Neural progenitor cell (in vitro differentiated cells): ENCODE measurements around the gene TMEM236. TPM values are rescaled to one million over a fixed set of nuclear protein-coding genes. Genes with fewer than 3 reads are reported as not detected.

Experiments
- DNase-seq: peaks from one replicate; pipeline ENCODE4 v3.0.0-alpha.2; 2016; ENCODE audit warnings: low spot score
- H2AFZ ChIP-seq: fragments of 200-600 bp; sonication (generic); replicated peaks from 2 replicates; pipeline ENCODE4 v1.6.1; 2016; ENCODE audit warnings: antibody characterized with exemption
- H3F3A ChIP-seq: fragments of 200-600 bp; sonication (generic); 2 replicates; pipeline ENCODE4 v1.6.1; 2016; ENCODE audit warnings: antibody characterized with exemption, low read depth
- H3K27ac ChIP-seq: fragments of 200-600 bp; sonication (generic); 2 replicates; pipeline ENCODE4 v1.5.1; 2016; ENCODE audit warnings: mild to moderate bottlenecking
- H3K27me3 ChIP-seq: fragments of 200-600 bp; sonication (generic); 2 replicates; pipeline ENCODE4 v1.6.1; 2016; ENCODE audit warnings: mild to moderate bottlenecking, moderate library complexity
- H3K36me3 ChIP-seq: fragments of 200-600 bp; sonication (generic); 2 replicates; pipeline ENCODE4 v1.5.1; 2016
- H3K4me1 ChIP-seq: fragments of 200-600 bp; sonication (generic); 2 replicates; pipeline ENCODE4 v1.6.1; 2016; ENCODE audit warnings: mixed run types
- H3K4me2 ChIP-seq: fragments of 200-600 bp; sonication (generic); 2 replicates; pipeline ENCODE4 v1.6.1; 2016
- H3K4me3 ChIP-seq: fragments of 200-600 bp; sonication (generic); 2 replicates; pipeline ENCODE4 v1.5.1; 2016
- H3K79me2 ChIP-seq: fragments of 200-600 bp; sonication (generic); 2 replicates; pipeline ENCODE4 v1.6.1; 2016; ENCODE audit warnings: low read depth
- H3K9ac ChIP-seq: fragments of 200-600 bp; sonication (generic); 2 replicates; pipeline ENCODE4 v1.6.1; 2016
- H3K9me3 ChIP-seq: fragments of 200-600 bp; sonication (generic); 2 replicates; pipeline ENCODE4 v1.5.1; 2016; ENCODE audit warnings: low read depth
- H4K20me1 ChIP-seq: fragments of 200-600 bp; sonication (generic); 2 replicates; pipeline ENCODE4 v1.6.1; 2016; ENCODE audit warnings: low read depth
- H3K27ac Mint-ChIP-seq: 3 replicates; pipeline ENCODE4 v1.8.0; 2021; ENCODE audit warnings: mixed read lengths
- H3K27me3 Mint-ChIP-seq: 2 replicates; pipeline ENCODE4 v1.8.0; 2022; ENCODE audit warnings: low read depth, mild to moderate bottlenecking, inconsistent platforms, moderate library complexity, mixed read lengths; ENCODE audit not compliant: insufficient read depth
- H3K36me3 Mint-ChIP-seq: 3 replicates; pipeline ENCODE4 v1.8.0; 2021; ENCODE audit warnings: mixed read lengths
- H3K4me1 Mint-ChIP-seq: 3 replicates; pipeline ENCODE4 v1.8.0; 2021; ENCODE audit warnings: mixed read lengths
- H3K4me3 Mint-ChIP-seq: 3 replicates; pipeline ENCODE4 v1.8.0; 2021; ENCODE audit warnings: mild to moderate bottlenecking, moderate library complexity, mixed read lengths
- H3K9me3 Mint-ChIP-seq: 3 replicates; pipeline ENCODE4 v1.8.0; 2020; ENCODE audit warnings: mixed read lengths
- EZH2 ChIP-seq: fragments of 200-600 bp; sonication (generic); IDR thresholded peaks from 2 replicates; pipeline ENCODE4 v1.6.1; 2017; ENCODE audit warnings: antibody characterized with exemption, mild to moderate bottlenecking, moderate library complexity
- EZH2phosphoT487 ChIP-seq: fragments of 200-600 bp; sonication (generic); IDR thresholded peaks from 2 replicates; pipeline ENCODE4 v1.6.1; 2017; ENCODE audit warnings: antibody characterized with exemption
- total RNA-seq: library from RNA; depleted of rRNA; stranded (reverse); fragments of >200 nt; gene quantifications from 2 replicates; pipeline ENCODE4 v1.2.3, GENCODE V29; 2015; ENCODE audit warnings: low replicate concordance
- TF ChIP-seq, protein P1 (sequence below): fragments of 200-600 bp; sonication (generic); IDR thresholded peaks from 2 replicates; pipeline ENCODE4 v1.5.1; 2017; ENCODE audit warnings: antibody characterized with exemption, mild to moderate bottlenecking

Gene TMEM236
- total RNA-seq, 1 donor from 2014 or later: not detected

DNA sequence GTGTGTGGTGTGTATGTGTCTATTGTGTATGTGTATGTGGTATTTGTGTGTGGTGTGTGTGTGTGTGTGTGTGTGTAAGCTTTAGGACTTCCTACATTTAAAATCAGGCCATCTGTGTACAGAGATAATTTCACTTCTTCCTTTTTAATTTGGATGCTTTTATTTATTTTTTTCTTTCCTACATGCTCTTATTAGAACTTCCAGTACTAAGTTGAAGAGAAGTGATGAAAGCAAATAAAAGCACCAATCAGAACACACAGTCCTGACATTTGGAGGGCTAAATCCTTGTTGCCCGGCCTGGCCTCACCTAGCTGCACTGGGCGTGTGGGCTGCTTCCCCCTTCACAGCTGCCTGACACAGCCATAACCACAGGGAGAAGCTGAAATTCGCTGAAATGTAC lies 53.3 kb downstream of the TMEM236 start:
- Mint-ChIP-seq H3K27ac (no peak overlapping the region), H3K4me3 (no peak overlapping the region), H3K4me1 (peaks cover 3% of the 10 kb centered on the region), H3K36me3 (no peaks in the 10 kb centered on the region), H3K27me3 (peaks cover 4% of the 10 kb centered on the region), H3K9me3 (peaks cover 3% of the 10 kb centered on the region)
- no peak overlapping the region for H3K27ac ChIP-seq
- H3K4me1 ChIP-seq: no peaks in the 10 kb centered on the region
- H3K4me2 ChIP-seq: no peak overlapping the region
- no peaks in the 10 kb centered on the region for H3K27me3 ChIP-seq
- no peak for DNase-seq
- TF ChIP-seq, protein P1, sequence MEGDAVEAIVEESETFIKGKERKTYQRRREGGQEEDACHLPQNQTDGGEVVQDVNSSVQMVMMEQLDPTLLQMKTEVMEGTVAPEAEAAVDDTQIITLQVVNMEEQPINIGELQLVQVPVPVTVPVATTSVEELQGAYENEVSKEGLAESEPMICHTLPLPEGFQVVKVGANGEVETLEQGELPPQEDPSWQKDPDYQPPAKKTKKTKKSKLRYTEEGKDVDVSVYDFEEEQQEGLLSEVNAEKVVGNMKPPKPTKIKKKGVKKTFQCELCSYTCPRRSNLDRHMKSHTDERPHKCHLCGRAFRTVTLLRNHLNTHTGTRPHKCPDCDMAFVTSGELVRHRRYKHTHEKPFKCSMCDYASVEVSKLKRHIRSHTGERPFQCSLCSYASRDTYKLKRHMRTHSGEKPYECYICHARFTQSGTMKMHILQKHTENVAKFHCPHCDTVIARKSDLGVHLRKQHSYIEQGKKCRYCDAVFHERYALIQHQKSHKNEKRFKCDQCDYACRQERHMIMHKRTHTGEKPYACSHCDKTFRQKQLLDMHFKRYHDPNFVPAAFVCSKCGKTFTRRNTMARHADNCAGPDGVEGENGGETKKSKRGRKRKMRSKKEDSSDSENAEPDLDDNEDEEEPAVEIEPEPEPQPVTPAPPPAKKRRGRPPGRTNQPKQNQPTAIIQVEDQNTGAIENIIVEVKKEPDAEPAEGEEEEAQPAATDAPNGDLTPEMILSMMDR: no peak
- TF ChIP-seq EZH2 (no peak), EZH2phosphoT487 (no peak)
- H2AFZ ChIP-seq: peak overlapping the region; percentile 34
- H3K9me3 ChIP-seq: no peaks in the 10 kb centered on the region
- no peaks in the 10 kb centered on the region for H3K79me2 ChIP-seq
- no peaks in the 10 kb centered on the region for H3K36me3 ChIP-seq
- H3K9ac ChIP-seq: no peak overlapping the region
- H3K4me3 ChIP-seq: no peak overlapping the region
- no peaks in the 10 kb centered on the region for H4K20me1 ChIP-seq
- H3F3A ChIP-seq: no peaks in the 10 kb centered on the region

DNA sequence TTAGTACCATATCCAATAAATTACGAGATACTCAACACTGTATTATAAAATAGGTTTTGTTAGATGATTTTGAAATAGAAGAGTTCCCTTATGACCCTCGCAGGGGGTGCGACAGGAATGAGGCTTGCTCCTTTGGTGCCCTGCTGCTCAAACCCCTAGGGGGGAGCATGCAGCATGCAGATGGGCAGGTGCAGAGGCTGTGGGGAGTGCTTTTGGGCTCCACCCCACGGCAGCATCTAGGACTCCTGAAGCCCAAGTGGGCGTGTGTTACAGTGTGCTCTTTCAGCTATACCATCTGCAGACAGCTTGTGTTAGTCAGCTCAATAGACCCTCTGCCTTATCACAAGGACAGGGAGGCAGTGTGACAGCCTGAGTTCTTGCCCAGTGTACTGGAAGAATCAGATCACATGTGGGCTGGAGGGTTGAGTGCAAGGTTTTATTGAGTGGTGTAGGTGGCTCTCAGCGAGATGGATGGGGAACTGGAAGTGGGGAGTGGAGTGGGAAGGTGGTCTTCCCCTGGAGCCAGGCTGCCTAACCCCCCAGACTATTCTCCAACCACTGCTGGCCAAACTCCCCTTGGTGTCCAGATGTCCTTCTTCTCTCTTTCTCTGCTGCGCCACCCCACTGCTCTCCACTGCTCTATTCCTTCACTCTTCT lies 54.0 kb downstream of the TMEM236 start:
- H3K27me3 ChIP-seq: no peaks in the 10 kb centered on the region
- H3K9ac ChIP-seq: no peak overlapping the region
- H3K9me3 Mint-ChIP-seq: peaks cover 3% of the 10 kb centered on the region
- H3K36me3 ChIP-seq: no peaks in the 10 kb centered on the region
- no peaks in the 10 kb centered on the region for H4K20me1 ChIP-seq
- H3K4me2 ChIP-seq: no peak overlapping the region
- H3K27me3 Mint-ChIP-seq: peaks cover 4% of the 10 kb centered on the region
- H3K9me3 ChIP-seq: no peaks in the 10 kb centered on the region
- no peak overlapping the region for H3K4me3 ChIP-seq
- H2AFZ ChIP-seq: no peak overlapping the region
- no peaks in the 10 kb centered on the region for H3K79me2 ChIP-seq
- peak overlapping the region; percentile 85 for H3K27ac Mint-ChIP-seq
- no peak overlapping the region for H3K4me3 Mint-ChIP-seq
- DNase-seq: peak; percentile 21
- no peak overlapping the region for H3K27ac ChIP-seq
- no peaks in the 10 kb centered on the region for H3F3A ChIP-seq
- H3K4me1 ChIP-seq: no peaks in the 10 kb centered on the region
- H3K4me1 Mint-ChIP-seq: peaks cover 3% of the 10 kb centered on the region
- TF ChIP-seq EZH2: no peak
- TF ChIP-seq, protein P1: peak; percentile 43
- H3K36me3 Mint-ChIP-seq: no peaks in the 10 kb centered on the region

DNA sequence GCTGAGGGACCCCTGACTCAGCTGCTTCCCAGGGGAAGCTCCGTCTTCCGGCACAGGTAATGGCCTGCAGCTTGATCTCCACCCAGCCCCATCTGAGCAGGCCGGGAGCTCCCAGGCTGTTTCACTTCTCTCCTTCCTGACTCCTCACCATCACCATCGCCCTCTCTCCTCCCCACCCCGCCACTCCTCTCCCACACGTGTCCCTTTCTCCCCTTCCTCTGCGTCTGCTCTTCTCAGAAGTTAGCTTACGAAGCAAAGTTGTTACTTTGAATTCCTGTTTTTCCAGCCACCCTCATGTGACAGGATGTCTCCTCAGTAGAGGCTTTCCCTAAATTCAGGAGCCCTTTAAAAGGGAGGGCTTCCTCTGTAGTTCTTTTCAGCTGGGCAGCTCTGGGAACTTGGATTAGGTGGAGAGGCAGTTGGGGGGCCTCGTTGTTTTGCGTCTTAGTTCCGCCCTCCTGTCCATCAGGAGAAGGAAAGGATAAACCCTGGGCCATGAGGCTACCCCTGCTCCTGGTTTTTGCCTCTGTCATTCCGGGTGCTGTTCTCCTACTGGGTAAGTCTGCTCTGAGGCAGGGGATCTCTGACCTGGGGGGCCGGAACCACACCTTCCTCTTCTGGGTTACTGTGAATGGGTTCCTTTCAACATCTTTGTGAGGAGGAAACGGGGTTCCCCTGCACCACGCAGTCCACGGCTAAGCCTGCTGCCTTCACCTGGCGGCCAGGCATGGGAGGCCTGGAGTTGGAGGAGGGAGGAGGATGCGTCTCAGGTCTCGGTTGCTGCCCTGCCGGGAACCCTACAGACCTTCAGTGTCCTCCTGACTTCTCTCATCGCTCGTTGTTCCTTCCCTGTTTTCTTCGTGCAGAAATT lies 57.2 kb downstream of the TMEM236 start, which contains the start of gene MRC1:
TSS of gene MRC1 (plus strand) at position 378 of the 871 bp plus-strand sequence. CDS start at position 496, 118 bp downstream.
- no peak within 1 kb of the TSS for H3K4me3 Mint-ChIP-seq
- no peak within 1 kb of the TSS for H3K27ac ChIP-seq
- peak within 1 kb of the TSS; percentile 87 for H2AFZ ChIP-seq
- H3K27ac Mint-ChIP-seq: peak within 1 kb of the TSS; percentile 76
- no peak within 1 kb of the TSS for H3K4me2 ChIP-seq
- no peaks in the 10 kb centered on the region for H3K27me3 ChIP-seq
- no peak within 1 kb of the TSS for H3K9ac ChIP-seq
- peaks cover 3% of the 10 kb centered on the region for H3K4me1 Mint-ChIP-seq
- no peaks in the 10 kb centered on the region for H4K20me1 ChIP-seq
- no peak for DNase-seq
- no peaks in the 10 kb centered on the region for H3K36me3 ChIP-seq
- H3K9me3 Mint-ChIP-seq: no peaks in the 10 kb centered on the region
- H3K9me3 ChIP-seq: no peaks in the 10 kb centered on the region
- no peaks in the 10 kb centered on the region for H3K36me3 Mint-ChIP-seq
- no peaks in the 10 kb centered on the region for H3K79me2 ChIP-seq
- TF ChIP-seq, protein P1: no peak
- TF ChIP-seq EZH2phosphoT487 (no peak), EZH2 (no peak)
- peaks cover 9% of the 10 kb centered on the region for H3K27me3 Mint-ChIP-seq
- H3F3A ChIP-seq: no peaks in the 10 kb centered on the region
- no peaks in the 10 kb centered on the region for H3K4me1 ChIP-seq
- H3K4me3 ChIP-seq: no peak within 1 kb of the TSS
